HepG2 (cell line): ENCODE measurements around the gene KRTAP4-7.

Experiments used
- BHLHE40 ChIP-seq: IDR thresholded peaks from 2 replicates; pipeline ENCODE4 v1.6.1; 2011; ENCODE audit warnings: low read length, improper control_type of control experiment
- CTCF ChIP-seq: sonication (generic); formaldehyde crosslinking; IDR thresholded peaks from 2 replicates; pipeline ENCODE4 v1.5.0; 2020; ENCODE audit warnings: mild to moderate bottlenecking, missing genetic modification reagents, moderate library complexity
- FOXP4 ChIP-seq: sonication (generic); formaldehyde crosslinking; IDR thresholded peaks from 2 replicates; pipeline ENCODE4 v1.4.0; 2020; ENCODE audit warnings: missing genetic modification reagents
- JUN ChIP-seq: sonication (generic); formaldehyde crosslinking; IDR thresholded peaks from 2 replicates; pipeline ENCODE4 v1.4.0; 2020; ENCODE audit warnings: mild to moderate bottlenecking, missing genetic modification reagents
- KLF13 ChIP-seq: sonication (generic); formaldehyde crosslinking; IDR thresholded peaks from 2 replicates; pipeline ENCODE4 v1.4.0; 2020; ENCODE audit warnings: mild to moderate bottlenecking, missing genetic modification reagents
- MAFK ChIP-seq, 2 experiments: IDR thresholded peaks in 1 of 2; conservative IDR thresholded peaks in 1 of 2; 2 replicates each; pipeline ENCODE4 v1.6.1; 2011; ENCODE audit warnings: improper control_type of control experiment in 2 of 2, low read length in 2 of 2
- POLR2AphosphoS2 ChIP-seq: IDR thresholded peaks from 2 replicates; pipeline ENCODE4 v1.6.1; 2011; ENCODE audit warnings: low read depth, low read length, improper control_type of control experiment
- RFX1 ChIP-seq: fragments of 450-650 bp; IDR thresholded peaks from 2 replicates; pipeline ENCODE4 v1.6.1; 2017
- TRIM22 ChIP-seq: fragments of 450-650 bp; IDR thresholded peaks from 2 replicates; pipeline ENCODE4 v1.6.1; 2017
- ZBED4 ChIP-seq: sonication (generic); formaldehyde crosslinking; IDR thresholded peaks from 2 replicates; pipeline ENCODE4 v1.4.0; 2020; ENCODE audit warnings: missing genetic modification reagents, borderline replicate concordance
- ZNF224 ChIP-seq: sonication (generic); formaldehyde crosslinking; IDR thresholded peaks from 2 replicates; pipeline ENCODE4 v1.5.0; 2020; ENCODE audit warnings: mild to moderate bottlenecking, missing genetic modification reagents
- ZNF275 ChIP-seq: sonication (generic); formaldehyde crosslinking; IDR thresholded peaks from 2 replicates; pipeline ENCODE4 v1.8.0; 2022; ENCODE audit warnings: missing genetic modification reagents, mild to moderate bottlenecking, inconsistent platforms, borderline replicate concordance
- ZNF513 ChIP-seq: sonication (generic); formaldehyde crosslinking; conservative IDR thresholded peaks from 2 replicates; pipeline ENCODE4 v1.5.0; 2020; ENCODE audit warnings: missing genetic modification reagents
- ZNF777 ChIP-seq: sonication (generic); formaldehyde crosslinking; IDR thresholded peaks from 2 replicates; pipeline ENCODE4 v1.4.0; 2020; ENCODE audit warnings: missing genetic modification reagents

- TF ChIP-seq ZNF275 (CRISPR knock-in tag) (no peak), BHLHE40 (no peak), KLF13 (CRISPR knock-in tag) (no peak), POLR2AphosphoS2 (no peak), TRIM22 (no peak), ZNF224 (CRISPR knock-in tag) (no peak), JUN (no peak), RFX1 (no peak), FOXP4 (CRISPR knock-in tag) (no peak), MAFK (conservative IDR thresholded peaks at IDR 0.05 in 1 of 2, IDR thresholded peaks at IDR 0.05 in 1 of 2; ENCODE audit: low read length in 2 of 2) (no peak), ZNF777 (CRISPR knock-in tag) (no peak), ZNF513 (no peak), ZBED4 (no peak), CTCF (CRISPR knock-in tag) (no peak)
These were observed 22.0 kb upstream of the KRTAP4-7 start for GRCh38 chr17:41061964-41062363.
